AG04449 (cell line): ENCODE data around the gene KANSL3.

Source experiments
- CTCF ChIA-PET: fragments of 350-600 bp; formaldehyde crosslinking; extraction: SDS; loops from one replicate; lab custom pipeline; 2021; ENCODE audit warnings: antibody characterized with exemption; lab: Yijun Ruan, JAX
- POLR2A ChIA-PET: fragments of 400-600, 350-600 bp; formaldehyde crosslinking; extraction: SDS; loops from one replicate; lab custom pipeline; 2020; ENCODE audit warnings: antibody characterized with exemption, inconsistent platforms; lab: Yijun Ruan, JAX
- DNase-seq: peaks from one replicate; pipeline ENCODE4 v3.0.0-alpha.2; 2010; ENCODE audit warnings: low read depth, low spot score
- H3K4me3 ChIP-seq: 2 replicates; pipeline ENCODE4 v1.5.1; 2011; ENCODE audit warnings: low read depth, mild to moderate bottlenecking, control low read depth, low read length
- CTCF ChIP-seq: IDR thresholded peaks from one replicate; pipeline ENCODE4 v1.5.1; 2011; ENCODE audit warnings: mild to moderate bottlenecking, moderate library complexity, low read length, control low read depth, inconsistent platforms; ENCODE audit not compliant: insufficient read depth; ENCODE audit errors: missing control alignments

KANSL3 gene

DNA sequence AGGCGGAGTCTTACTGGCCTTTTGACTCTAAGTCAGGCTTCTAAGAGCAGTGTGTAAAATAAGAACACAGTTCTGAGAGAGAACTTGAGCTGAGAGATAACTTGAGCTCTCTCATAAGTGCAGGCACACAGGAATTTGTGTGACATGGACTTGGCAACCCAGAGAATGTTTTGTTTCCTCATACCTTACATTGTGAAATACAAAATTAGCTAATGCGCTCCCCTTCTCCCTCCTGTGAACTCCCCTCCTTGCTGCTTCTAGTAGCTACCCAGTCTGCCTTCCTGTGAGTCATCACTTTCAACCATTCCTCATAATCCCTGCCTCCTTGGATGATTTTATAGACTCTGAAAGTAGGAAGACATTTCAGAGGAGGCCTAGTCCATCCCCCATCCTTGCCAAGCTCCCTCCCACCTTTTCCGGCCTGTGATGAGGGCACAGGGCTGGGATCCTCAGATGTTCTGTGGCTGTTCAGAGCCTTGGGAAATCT lies 27.0 kb upstream of the KANSL3 start:
- no peak for TF ChIP-seq CTCF
- ChIA-PET POLR2A (interaction anchor here (1.3 to 1.6 kb wide), 3 partner anchors 27 to 107 kb away, joined by 4 to 13 read pairs (median 5); partner anchors contain the start of genes CNNM4 and KANSL3), CTCF (interaction anchor here (0.8 to 1.3 kb wide), 7 partner anchors 10 to 203 kb away, joined by 3 to 6 read pairs (median 3); no protein-coding TSS in a partner anchor)
- peak; percentile 98 for DNase-seq
- no peak overlapping the region for H3K4me3 ChIP-seq

DNA sequence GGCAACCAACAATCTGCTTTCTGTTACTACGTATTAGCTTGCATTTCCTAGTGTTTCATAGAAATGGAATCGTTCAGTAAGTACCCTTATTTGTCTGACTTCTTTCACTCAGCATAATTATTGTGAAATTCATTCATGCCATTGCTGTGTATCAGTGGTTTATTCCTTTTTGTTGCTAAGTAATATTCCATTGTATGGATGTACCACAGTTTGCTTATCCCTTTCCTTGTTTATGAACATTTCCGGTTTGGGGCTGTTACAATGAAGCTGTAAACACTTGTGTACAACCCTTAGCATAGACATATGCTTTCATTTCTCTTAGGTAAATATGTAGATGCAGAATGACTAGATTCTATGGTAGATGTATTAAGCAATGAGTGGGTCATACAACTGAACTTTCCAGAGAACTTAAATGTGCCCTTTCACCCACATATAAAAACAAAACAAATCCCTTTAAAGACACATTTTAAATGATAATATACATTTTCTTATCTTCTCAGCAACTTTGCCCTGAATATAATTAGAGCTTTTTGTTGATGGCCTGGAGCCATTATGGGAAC lies 26.3 kb upstream of the KANSL3 start:
- H3K4me3 ChIP-seq, result no peak overlapping the region
- TF ChIP-seq CTCF, result no peak
- DNase-seq, result no peak
- ChIA-PET POLR2A (interaction anchor here (1.3 to 1.6 kb wide), 3 partner anchors 27 to 107 kb away, joined by 4 to 13 read pairs (median 5); partner anchors contain the start of genes CNNM4 and KANSL3), CTCF (interaction anchor here (0.8 to 1.3 kb wide), 8 partner anchors 9 to 204 kb away, joined by 3 to 6 read pairs (median 3); no protein-coding TSS in a partner anchor)

GRCh38 chr2:96663829-96664228 lies 25.7 kb upstream of the KANSL3 start:
- POLR2A ChIA-PET, result no interaction called here
- CTCF ChIA-PET, result interaction anchor here (1.1 to 1.3 kb wide), 2 partner anchors 31 to 155 kb away, joined by 3 read pairs; no protein-coding TSS in a partner anchor
- H3K4me3 ChIP-seq, result no peak overlapping the region
- DNase-seq, result no peak
- TF ChIP-seq CTCF, result no peak

DNA sequence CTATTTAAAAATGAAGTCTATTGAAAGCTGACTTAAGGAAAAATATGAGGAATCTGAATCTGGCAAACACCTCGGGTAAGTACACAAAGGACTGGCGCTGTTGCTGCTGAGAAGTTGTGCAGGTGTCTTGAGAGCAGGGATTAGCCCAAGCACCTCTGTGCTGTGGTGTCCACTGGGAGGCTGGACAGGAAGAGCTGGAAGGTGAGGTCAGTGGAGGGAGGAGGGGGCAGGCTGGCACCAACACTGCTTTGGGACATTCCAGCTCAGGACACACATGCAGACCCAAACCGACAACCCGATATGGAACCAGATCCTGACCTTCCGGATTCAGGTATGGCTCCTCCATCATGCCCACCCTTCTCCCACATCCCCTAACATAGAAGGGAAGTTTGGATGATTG lies 25.1 kb upstream of the KANSL3 start:
- ChIA-PET POLR2A (no interaction called here), CTCF (interaction anchor here (1.3 kb wide), 1 partner anchor 154 kb away, joined by 3 read pairs; no protein-coding TSS in a partner anchor)
- no peak for TF ChIP-seq CTCF
- no peak overlapping the region for H3K4me3 ChIP-seq
- no peak for DNase-seq

- POLR2A ChIA-PET, result no interaction called here
- no peak overlapping the region for H3K4me3 ChIP-seq
- no peak for TF ChIP-seq CTCF
- CTCF ChIA-PET, result no interaction called here
- no peak for DNase-seq
Measured at GRCh38 chr2:96662360-96662759, 24.2 kb upstream of the KANSL3 start.

DNA sequence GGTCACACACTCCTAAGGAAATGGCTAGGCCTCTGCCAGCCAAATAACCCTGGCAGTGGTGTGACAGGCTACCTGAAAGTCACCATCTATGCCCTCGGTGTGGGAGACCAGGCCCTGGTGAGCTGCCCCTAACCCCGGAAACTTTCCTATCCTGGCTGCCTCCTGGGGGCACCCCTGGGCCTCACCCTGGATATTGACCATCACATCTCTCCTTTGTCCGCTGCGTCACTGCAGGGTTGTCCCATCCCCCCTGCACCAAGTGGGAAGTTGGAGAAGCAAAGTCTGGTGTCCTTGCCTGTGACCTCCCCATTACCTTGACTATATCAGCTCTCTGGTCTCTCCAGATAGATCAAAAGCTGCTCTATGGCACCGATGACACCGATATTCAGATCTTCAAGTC lies 23.2 kb upstream of the KANSL3 start:
- TF ChIP-seq CTCF, result no peak
- ChIA-PET CTCF (no interaction called here), POLR2A (no interaction called here)
- H3K4me3 ChIP-seq, result no peak overlapping the region
- no peak for DNase-seq
